Measurements from ENCODE around the gene PKP1.

- TF ChIP-seq CTCF (IDR thresholded peaks at IDR 0.05) (no peak), ZFX (IDR thresholded peaks at IDR 0.05; ENCODE audit: borderline replicate concordance) (no peak)
Measured at GRCh38 chr1:201355471-201355870, 72.2 kb downstream of the PKP1 start.

All from 22Rv1 (cell line).